HG03139 (cell line): ENCODE results near the gene LMBRD1.
"Not testable (repeated sequence)": the region's sequence is repeated elsewhere in the genome, so short reads cannot be mapped to it uniquely, and the experiment has no call there.

Experiments
- ATAC-seq: cut with Tn5 transposase; IDR thresholded peaks from one replicate; pipeline ENCODE4 v1.9.1; 2021; ENCODE audit not compliant: unreplicated experiment

LMBRD1 gene

DNA sequence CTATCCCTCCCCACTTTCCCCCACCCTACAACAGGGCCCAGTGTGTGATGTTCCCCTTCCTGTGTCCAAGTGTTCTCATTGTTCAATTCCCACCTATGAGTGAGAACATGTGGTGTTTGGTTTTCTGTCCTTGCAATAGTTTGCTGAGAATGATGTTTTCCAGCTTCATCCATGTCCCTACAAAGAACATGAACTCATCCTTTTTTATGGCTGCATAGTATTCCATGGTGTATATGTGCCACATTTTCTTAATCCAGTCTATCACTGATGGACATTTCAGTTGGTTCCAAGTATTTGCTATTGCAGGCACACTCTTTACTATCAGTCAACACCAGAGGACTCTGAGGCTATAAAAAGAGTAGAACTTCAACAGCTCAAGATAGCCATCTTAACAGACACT lies 2.0 kb upstream of the LMBRD1 start:
- not testable (repeated sequence) for ATAC-seq

DNA sequence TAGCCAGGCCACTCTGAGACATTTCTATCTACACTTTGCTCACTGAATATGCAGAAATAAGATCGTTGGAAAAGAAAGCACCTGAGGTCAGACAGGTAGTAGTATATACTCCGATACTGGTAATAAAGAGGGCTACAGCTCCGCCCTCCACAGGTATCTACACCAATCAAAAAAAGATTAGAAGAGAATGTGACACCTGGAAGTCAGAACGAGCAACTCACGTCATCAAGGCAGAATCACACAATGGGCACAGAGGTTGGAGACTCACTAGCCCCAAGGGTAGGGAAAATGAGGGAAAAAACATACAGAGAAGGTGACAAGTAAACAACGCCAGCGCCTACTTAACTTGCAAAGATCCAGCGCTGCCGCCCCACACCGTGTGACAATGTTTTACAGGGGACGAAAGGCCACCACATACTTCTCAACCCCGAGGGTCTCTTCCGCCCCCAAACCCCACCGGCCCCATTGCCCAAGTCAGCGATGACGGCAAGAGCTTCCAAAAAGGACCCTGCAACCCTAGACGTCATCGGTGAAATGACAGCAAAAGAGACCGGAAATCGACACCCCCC lies 653 bp downstream of the LMBRD1 start:
- ATAC-seq = peak; percentile 24

DNA sequence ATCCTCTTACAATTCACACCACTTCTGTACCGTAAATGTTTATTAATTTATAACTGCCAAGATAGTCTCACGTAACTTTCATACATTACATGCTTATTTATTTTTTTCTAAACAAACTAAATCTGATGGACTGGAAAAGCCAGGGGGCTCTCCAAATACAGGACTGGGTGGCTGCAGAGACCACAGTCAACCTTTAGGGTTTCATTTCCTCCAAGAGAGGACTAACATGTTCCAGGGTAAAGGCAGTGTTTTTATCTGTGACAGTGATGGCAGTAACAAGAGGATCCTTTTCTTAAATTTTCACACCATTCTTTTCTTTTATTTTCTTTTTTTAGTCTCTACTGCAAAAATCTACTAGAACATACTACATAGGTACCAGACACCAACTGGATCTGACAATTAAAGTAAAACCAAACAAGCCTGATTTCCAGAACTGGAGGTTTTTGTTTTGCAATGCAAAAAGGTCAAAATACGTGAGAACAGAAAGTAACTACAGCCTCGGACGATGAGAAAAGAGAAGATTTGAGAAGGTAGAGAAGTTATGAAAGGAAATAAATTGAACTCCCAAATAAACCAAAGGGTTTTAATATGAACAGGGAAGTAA lies 1.2 kb downstream of the LMBRD1 start:
- peak; percentile 32 for ATAC-seq

DNA sequence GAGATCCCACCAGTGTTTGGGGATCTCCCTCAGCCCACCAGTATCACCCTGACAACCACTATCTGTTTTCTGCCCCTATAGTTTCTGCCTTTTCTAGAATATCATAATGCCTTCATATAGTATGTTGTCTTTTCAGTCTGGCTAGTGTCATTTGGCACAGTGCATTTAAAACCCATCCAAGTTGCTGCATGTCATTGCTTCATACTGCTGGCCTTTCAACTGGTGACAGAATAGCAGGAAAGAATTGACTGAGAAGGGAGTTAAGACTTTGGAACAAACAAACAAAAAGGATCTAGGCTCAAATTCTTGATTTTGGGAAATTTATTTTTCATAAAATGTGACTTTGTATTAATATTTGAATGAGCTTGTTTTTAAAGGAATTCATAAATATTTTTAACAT lies 4.5 kb downstream of the LMBRD1 start:
- ATAC-seq = no peak

DNA sequence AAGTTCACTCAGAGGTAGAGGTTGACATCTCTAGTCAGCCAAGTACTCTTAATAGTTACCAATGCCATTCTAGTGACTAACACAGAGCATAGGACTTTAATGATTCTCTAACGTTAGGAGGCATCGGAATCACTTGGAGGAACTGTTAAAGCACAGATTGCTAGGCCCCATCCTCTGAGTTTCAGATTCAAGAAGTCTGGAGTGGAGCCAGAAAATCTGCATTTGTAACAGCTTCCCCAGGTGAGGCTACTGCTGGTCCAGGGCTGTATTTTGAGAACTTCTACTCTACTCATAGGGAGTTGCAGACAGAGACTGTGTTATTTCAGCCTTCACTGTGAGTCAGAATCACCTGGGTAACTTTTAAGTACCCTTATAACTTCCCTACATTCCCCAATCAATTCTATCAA lies 5.7 kb downstream of the LMBRD1 start:
- ATAC-seq = peak; percentile 46

DNA sequence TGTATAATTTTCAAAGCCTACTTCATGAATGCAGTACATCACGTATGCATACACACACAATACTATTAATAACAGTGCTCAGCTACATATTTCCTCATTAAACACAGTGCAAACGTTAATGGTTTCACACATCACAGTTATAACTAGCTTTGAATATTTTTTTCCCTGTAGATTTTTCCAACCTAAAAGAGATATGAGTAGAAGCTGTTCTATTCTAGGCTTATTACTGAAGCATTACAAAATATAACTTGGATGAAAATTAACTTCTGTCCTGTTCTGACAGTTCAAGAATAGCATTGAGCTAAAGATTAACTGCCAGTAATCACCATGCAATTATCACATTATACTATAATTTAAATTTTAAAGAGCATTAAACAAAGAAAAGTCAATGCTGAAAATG lies 6.2 kb downstream of the LMBRD1 start:
- ATAC-seq = peak; percentile 12

DNA sequence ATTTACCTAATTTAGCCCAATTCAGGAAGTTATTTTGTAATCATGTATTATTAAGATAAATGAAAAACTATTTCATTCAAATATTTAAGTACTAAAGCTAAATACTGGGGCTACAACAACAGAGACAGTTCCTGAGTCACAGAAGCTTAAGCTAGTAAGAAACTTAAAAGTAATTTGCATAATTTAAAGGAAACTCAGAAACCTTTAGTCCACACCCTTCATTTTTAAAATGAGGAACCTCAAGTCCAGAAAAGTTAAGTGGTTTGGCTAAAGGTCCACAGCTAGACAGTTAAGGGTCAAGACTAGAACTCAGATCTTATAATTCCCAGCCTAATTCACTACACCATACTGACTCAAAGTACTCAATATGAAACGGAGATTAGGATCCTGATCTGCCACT lies 7.2 kb downstream of the LMBRD1 start:
- no peak for ATAC-seq

DNA sequence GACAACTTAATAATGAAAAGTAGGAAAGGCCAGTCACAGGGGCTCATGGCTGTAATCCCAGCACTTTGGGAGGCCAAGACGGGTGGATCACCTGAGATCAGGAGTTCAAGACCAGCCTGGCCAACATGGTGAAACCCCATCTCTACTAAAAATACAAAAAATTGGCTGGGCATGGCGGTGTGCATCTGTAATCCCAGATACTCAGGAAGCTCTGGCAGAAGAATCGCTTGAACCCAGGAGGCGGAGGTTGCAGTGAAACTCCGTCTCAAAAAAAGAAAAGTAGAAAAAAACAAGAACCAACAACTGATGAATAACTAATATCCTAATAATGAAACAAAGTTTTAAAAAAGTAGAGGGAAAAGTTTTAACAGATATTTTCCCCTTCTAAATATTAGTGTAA lies 9.4 kb downstream of the LMBRD1 start:
- not testable (repeated sequence) for ATAC-seq

DNA sequence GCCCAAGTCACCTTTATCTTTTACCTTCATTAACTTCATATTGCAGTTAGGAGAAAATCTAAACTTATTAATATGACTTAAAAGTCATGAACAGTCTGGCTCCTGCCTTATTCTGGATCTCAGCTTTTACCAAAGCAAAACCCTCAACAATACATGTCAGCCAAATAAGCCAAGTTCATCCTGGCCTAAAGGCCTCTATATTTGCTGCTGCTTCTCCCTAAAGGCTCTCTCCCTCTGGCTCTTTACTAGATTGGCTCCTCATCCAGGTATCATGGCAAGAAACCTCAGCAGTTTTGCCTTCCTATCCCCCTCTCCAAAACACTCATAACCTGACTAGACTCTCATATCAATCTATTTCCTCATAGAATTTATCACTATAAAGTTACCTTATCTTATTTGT lies 11.1 kb downstream of the LMBRD1 start:
- ATAC-seq = no peak

DNA sequence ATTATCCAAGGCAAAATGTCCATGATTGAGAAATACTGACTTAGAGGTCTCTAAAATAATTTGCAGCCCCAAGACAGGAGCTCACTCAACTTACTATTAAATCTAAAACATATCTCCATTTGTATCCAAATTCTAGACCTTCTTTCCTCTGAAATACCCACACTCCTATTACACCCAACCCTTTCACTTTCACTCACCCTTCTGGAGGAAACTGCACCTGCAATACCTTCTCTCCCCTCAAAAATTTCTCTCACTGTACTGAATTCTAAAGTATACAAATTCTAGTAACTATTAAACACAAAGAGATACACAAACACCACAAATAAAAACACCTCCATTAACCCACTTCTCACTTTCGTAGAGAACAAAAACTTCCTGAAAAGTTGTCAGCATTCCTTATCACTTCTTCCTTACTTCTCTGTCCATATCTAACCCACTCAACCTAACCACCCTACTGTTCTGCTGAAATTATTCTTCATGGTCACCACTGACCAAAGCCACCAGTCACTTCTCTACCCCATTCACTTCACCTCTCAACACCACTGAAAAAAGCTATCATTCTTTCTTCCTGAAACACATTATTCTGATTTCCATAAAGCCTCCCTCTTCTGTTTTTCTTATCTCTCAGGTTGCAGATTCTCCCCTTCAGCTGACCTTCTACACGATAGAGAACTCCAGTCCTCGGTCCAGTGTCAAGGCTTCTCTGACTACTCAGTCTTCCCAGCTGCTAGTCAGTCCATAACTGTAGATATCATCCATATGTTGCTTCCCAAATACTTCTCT lies 12.0 kb downstream of the LMBRD1 start:
- peak; percentile 52 for ATAC-seq

DNA sequence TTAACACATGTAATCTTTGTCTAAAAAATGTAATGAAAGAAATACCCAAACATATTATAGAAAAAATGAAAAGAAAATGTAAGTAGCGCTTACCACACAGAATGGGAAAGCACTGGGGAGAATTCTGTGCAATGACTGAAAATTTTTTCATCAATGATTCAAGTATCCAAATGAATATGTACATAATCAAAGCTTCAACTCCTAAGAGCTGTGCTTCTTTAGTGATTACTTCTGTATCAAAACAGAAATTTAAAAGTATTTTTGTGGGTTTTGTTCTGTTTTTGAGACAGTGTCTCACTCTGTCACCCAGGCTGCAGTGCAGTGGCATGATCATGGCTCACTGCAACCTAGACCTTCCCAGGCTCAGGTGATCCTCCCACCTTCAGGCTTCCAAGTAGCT lies 13.7 kb downstream of the LMBRD1 start:
- no peak for ATAC-seq

DNA sequence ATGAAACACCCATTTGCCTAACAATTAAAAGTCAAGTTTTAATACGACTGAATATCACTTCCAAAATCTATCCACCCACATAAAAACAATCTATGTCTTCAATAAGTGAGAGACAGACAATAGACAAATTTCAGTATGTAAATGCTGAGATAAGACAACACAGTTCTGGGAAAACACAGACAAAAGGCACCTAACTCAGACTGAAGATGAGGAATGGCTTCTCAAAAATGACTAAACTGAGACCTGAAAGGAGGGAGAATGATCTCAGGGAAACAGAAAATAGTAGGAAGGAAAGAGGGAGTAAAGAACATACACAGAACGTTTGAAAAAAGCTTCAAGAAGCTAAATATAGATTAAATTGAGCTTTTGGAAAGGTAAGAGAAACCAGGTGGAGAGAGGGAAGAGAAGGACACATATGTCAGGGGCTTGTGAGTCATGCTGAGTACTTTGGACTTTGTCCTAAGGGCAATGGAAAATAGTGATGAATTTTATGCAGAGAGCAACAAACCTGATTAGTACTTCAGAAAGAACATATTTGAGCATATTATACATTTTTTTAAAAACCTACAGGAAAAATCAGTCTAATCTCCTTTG lies 16.1 kb downstream of the LMBRD1 start:
- no peak for ATAC-seq

DNA sequence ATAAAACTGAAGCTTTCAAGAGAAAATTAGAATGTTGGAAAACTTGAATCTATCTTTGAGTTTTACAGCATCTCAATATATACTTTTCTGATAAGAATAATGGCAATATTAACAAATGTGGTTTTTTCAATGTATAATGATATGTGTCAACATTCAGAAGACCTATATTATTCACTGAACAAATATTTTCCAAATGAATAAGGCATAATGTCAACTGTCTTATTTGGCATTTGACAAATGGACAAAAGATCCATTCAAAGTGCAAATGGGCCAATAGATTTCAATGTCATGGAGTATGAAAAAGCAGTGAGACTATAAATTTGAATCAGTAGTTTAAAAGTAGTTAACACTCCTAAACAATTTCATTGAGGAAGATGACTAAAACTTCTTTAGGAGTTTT lies 20.9 kb downstream of the LMBRD1 start:
- ATAC-seq = no peak

DNA sequence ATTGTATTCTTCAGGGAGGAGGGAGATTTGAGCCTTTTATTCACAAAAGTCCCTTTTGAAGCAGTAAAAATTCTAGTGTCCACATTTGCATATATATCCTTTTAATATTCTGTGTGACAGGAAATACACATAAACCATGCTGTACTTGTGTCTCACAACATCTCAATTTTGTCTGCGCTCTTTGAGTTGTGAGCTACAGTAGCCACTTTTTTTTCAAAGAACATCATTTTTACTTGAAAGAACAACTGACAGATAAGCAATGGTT lies 21.3 kb downstream of the LMBRD1 start:
- no peak for ATAC-seq

DNA sequence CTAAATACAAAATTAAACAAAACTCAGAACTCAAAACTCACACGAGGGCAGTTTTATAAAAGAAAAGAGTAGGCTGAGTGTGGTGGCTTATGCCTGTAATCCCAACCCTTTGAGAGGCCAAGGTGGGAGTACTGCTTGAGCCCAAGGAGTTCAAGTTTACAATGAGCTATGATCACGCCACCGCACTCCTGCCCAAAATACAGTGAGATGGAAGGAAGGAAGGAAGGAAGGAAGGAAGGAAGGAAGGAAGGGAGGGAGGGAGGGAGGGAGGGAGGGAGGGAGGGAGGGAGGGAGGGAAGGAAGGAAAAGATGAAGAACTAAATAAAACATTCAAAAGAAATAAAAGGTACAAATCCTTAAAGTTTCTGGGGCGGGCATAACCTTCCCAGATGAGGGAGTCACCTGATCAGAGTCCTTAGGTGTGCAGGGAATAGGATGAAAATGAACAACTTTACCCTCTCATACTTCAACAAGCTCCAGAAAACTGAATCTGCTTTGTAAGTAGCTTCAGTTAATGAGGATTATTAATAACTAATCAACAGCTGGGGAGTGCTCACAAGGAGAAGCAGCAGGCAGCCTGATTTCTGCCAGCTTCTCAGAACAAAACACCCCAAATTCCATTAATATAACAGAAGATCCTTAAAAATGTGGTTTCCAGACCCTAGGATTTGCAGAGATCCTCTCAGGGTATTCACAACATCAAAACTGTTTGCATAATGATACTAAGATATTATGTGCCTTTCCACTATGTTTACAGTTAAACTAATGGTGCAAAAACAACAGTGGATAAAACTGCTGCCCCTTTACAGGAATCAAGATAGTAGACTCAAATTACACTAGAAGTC lies 21.8 kb downstream of the LMBRD1 start:
- no peak for ATAC-seq

DNA sequence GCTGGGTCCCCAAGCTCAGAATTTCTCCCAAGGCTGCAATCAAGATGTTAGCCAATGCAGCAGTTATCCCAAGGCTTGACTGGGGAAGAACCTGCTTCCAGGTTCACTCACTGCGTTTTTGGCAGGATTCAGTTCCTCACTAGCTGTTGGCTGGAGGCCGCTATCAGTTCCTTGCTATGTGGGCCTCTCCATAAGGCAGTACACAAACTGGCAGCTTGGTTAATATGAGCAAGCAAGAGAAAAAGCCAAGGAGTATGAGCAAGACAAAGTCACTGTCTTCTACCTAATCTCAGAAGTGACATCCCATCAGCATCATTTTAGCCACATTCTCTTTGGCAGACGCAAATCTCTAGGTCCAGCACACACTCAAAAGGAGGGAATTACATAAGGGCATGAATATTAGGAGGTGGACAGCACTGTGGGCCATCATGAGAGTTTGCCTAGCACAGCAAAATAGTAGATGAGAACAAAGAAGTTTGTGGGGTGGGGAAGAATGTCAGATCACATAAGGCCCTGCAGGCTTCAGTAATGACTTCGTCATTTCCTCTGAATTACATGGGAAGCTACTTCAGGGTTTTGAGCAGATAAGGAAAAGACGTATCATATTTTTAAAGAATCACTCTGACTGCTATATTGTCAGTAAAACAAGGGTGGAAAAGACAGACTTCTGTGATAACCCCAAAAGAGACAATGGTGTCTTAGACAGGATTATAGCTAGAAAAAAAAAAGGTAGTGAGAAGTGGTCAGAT lies 25.5 kb downstream of the LMBRD1 start:
- no peak for ATAC-seq

DNA sequence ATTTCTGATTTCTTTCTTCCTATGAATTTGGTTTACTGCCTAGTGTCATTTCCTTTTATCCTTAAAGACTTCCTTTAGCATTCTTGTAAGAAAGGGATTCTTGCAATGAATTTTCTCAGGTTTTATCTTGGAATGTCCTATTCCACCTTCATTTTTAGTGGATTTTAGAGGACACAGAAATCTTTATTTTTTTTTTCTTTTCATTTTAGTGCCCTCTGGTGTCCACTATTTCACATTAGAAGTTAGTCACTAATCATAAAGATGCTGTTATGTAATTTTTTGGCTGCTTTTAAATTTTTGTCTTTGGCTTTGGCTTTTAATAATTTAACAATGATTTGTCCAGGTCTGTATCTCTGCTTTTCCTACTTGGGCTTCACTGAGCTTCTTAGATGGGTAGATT lies 28.1 kb downstream of the LMBRD1 start:
- no peak for ATAC-seq

DNA sequence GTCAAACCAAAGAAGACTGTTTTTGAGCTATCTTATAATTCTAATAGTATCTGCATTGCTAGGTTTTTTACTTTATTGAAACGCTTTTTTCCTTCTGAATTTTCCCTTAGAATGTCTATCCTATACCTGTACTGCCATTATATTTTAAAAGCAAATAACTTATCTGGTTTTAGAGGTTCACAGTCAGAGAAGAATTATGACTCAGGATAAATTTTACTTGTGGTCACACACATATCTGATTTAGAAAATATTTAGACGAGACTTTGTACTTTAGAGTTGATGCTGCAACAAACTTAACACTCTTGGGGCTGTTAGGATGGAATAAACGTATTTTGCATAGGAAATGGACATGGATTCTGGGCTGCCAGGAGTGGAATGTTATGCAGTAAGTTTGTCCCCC lies 33.0 kb downstream of the LMBRD1 start:
- no peak for ATAC-seq

DNA sequence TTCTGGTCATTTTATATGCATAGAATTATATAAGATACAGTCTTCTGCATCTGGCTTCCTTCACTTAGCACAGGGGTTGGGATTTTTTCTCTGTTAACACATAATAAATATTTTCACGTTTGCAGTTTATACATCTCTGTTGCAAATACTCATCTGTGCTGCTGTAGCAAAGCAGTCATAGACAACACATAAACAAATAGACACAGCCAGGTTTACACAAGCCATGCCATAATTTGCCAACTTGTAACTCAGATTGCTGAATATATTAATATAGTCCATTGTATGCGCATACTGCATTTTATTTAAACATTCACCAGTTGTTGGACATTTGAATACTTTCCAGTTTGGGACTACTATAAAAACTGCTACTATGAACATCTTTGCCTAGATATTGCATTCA lies 35.0 kb downstream of the LMBRD1 start:
- ATAC-seq = no peak

DNA sequence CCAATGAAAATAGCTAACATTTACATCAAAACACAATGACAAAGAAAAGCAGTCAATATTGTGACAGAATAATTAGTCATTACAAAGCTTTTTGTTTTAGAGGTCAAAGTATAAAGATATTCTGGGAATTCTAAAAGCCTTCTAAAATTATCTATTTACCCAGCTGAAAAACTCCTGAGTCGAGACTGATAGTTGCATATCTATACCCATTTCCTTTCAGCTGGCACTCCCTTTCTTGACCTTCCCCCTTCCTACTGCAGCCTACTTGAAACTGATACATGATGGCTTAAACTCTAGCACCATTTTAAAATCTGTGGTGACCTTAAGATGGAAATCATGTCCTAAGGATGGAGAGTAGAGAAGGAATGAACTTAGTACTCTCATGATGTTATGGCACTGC lies 38.6 kb downstream of the LMBRD1 start:
- no peak for ATAC-seq

DNA sequence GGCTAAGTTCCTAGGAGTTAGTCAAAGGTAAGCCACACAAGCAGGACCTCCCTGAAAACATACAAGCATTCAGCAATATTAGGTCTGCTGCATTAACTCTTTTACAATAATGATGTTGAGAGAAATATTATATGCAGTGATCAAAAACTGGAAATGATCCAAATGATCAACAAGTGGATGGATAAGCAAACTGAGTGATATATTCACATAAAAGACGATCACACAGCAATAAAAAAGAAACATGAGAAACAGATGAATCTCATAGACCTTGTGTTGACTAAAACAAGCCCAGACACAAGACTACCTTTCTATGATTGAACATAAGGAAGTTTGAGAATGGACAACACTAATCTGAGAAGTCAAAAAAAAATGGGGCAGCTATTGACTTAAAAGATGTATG lies 39.9 kb downstream of the LMBRD1 start:
- ATAC-seq = no peak
